ENCODE data around the gene C18orf63. TPM values are rescaled to one million over a fixed set of nuclear protein-coding genes. Genes with fewer than 3 reads are reported as not detected.

Gene C18orf63
- total RNA-seq, 1 donor from 2014 or later, result not detected

- Mint-ChIP-seq H3K36me3 (ENCODE audit: low read depth) (no peaks in the 10 kb centered on the region), H3K27me3 (ENCODE audit: low read depth) (peaks cover 3% of the 10 kb centered on the region), H3K4me3 (no peak overlapping the region), H3K9me3 (no peaks in the 10 kb centered on the region), H3K27ac (ENCODE audit: unreplicated experiment) (no peak overlapping the region), H3K4me1 (no peaks in the 10 kb centered on the region)
- TF ChIP-seq, protein P1, sequence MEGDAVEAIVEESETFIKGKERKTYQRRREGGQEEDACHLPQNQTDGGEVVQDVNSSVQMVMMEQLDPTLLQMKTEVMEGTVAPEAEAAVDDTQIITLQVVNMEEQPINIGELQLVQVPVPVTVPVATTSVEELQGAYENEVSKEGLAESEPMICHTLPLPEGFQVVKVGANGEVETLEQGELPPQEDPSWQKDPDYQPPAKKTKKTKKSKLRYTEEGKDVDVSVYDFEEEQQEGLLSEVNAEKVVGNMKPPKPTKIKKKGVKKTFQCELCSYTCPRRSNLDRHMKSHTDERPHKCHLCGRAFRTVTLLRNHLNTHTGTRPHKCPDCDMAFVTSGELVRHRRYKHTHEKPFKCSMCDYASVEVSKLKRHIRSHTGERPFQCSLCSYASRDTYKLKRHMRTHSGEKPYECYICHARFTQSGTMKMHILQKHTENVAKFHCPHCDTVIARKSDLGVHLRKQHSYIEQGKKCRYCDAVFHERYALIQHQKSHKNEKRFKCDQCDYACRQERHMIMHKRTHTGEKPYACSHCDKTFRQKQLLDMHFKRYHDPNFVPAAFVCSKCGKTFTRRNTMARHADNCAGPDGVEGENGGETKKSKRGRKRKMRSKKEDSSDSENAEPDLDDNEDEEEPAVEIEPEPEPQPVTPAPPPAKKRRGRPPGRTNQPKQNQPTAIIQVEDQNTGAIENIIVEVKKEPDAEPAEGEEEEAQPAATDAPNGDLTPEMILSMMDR (conservative IDR thresholded peaks at IDR 0.05), result no peak
- DNase-seq (ENCODE audit: low read depth, low spot score), result no peak
Observed at GRCh38 chr18:74402806-74403433, 87.3 kb downstream of the C18orf63 start.

DNA sequence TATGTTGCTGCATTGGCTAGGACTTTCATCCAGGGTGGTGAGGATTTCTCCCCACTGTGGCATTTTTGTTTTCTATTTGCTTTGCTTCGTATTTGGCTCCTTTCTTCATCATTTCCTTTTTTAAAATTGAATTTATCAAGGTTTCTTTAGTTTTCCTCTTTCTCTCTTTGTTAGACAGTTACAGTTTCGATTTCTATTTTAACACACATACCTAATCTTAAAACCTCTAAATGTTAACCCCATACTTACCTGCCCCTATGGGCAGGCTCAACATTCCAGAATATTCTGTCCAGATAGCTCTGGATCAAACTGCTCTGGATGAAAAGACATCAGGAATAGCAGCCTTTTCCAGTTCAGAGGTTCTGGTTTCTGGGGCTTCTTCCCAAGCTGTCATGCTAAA, 92.2 kb downstream of the C18orf63 start:
- Mint-ChIP-seq H3K4me1 (peaks cover 14% of the 10 kb centered on the region), H3K27ac (ENCODE audit: unreplicated experiment) (no peak overlapping the region), H3K9me3 (no peaks in the 10 kb centered on the region), H3K36me3 (ENCODE audit: low read depth) (no peaks in the 10 kb centered on the region), H3K4me3 (no peak overlapping the region), H3K27me3 (ENCODE audit: low read depth) (peaks cover 23% of the 10 kb centered on the region)
- TF ChIP-seq, protein P1 (conservative IDR thresholded peaks at IDR 0.05), result no peak
- no peak for DNase-seq (ENCODE audit: low read depth, low spot score)

Other genes starting within 250 kb of the C18orf63 start
- gene FBXO15, start 168.0 kb upstream of the C18orf63 start, total RNA-seq, result 1.7 and 2.7 TPM in 2 replicates
- gene TIMM21, start 167.3 kb upstream of the C18orf63 start, total RNA-seq, result 42.4 and 43.8 TPM in 2 replicates
- 38.1 and 46.5 TPM in 2 replicates for gene CYB5A, start 23.9 kb upstream of the C18orf63 start, total RNA-seq
- not detected in 2 replicates for gene DIPK1C, start 141.5 kb downstream of the C18orf63 start, total RNA-seq
- 194 and 204 TPM in 2 replicates for gene CNDP2, start 180.5 kb downstream of the C18orf63 start, total RNA-seq
- gene CNDP1, start 218.7 kb downstream of the C18orf63 start, total RNA-seq, result 0.56 and 0.59 TPM in 2 replicates

Measured in neural crest cell (in vitro differentiated cells).